IMR-90 (cell line): ENCODE results near the gene TMCC3. TPM values are rescaled to one million over a fixed set of nuclear protein-coding genes. Genes with fewer than 3 reads are reported as not detected.

Experiments used
- ATAC-seq: fragments of 200-7000 bp; cut with Tn5 transposase; 2 replicates; pipeline ENCODE4 v1.9.1; 2020; ENCODE audit warnings: low read depth, mild to moderate bottlenecking, moderate library complexity
- BruUV-seq: library from RNA; stranded (reverse); fragments of 400-500 nt; replicated peaks from 2 replicates; lab custom pipeline; 2021; lab: Mats Ljungman, UMichigan
- CTCF ChIA-PET: fragments of 300-600 bp; formaldehyde crosslinking; extraction: SDS; loops from one replicate; lab custom pipeline; 2021; ENCODE audit warnings: antibody characterized with exemption; lab: Yijun Ruan, JAX
- POLR2A ChIA-PET: fragments of 300-600 bp; sonication (Branson Sonifier 250); formaldehyde crosslinking; loops from one replicate; lab custom pipeline; 2022; ENCODE audit warnings: antibody characterized with exemption; ENCODE audit not compliant: unreplicated experiment; lab: Charles Lee
- DNase-seq: peaks from one replicate; pipeline ENCODE4 v3.0.0; 2013
- H2AFZ ChIP-seq: replicated peaks from 2 replicates; pipeline ENCODE3; 2013; ENCODE audit warnings: low read length, mild to moderate bottlenecking; ENCODE audit not compliant: poor library complexity
- H2AK5ac ChIP-seq: 2 replicates; pipeline ENCODE4 v1.6.1; 2013; ENCODE audit warnings: low read depth, low read length, inconsistent platforms
- H2AK9ac ChIP-seq: replicated peaks from 2 replicates; pipeline ENCODE3; 2013; ENCODE audit warnings: mild to moderate bottlenecking, low read depth, low read length, moderate library complexity; ENCODE audit not compliant: poor library complexity
- H2BK120ac ChIP-seq: 2 replicates; pipeline ENCODE4 v1.6.1; 2013; ENCODE audit warnings: low read depth, low read length, inconsistent platforms
- H2BK15ac ChIP-seq: 3 replicates; pipeline ENCODE4 v1.6.1; 2013; ENCODE audit warnings: low read depth, low read length, inconsistent platforms
- H2BK20ac ChIP-seq: 2 replicates; pipeline ENCODE4 v1.6.1; 2013; ENCODE audit warnings: low read depth, mild to moderate bottlenecking, inconsistent platforms, low read length, moderate library complexity
- H2BK5ac ChIP-seq: 2 replicates; pipeline ENCODE4 v1.6.1; 2013; ENCODE audit warnings: mild to moderate bottlenecking, low read depth, low read length, inconsistent platforms; ENCODE audit not compliant: poor library complexity, severe bottlenecking
- H3K14ac ChIP-seq: replicated peaks from 2 replicates; pipeline ENCODE4 v1.6.1; 2013; ENCODE audit warnings: low read depth, low read length, inconsistent platforms
- H3K18ac ChIP-seq: 2 replicates; pipeline ENCODE4 v1.6.1; 2013; ENCODE audit warnings: low read depth, low read length, control low read depth
- H3K23ac ChIP-seq: 2 replicates; pipeline ENCODE4 v1.6.1; 2013; ENCODE audit warnings: low read depth, low read length, inconsistent platforms
- H3K27ac ChIP-seq: 2 replicates; pipeline ENCODE4 v1.5.1; 2013; ENCODE audit warnings: mild to moderate bottlenecking, control low read depth, low read length; ENCODE audit not compliant: insufficient read depth
- H3K27me3 ChIP-seq: 2 replicates; pipeline ENCODE4 v1.6.1; 2013; ENCODE audit warnings: low read length; ENCODE audit not compliant: control insufficient read depth, insufficient read depth
- H3K36me3 ChIP-seq: 2 replicates; pipeline ENCODE4 v1.6.1; 2013; ENCODE audit warnings: low read length, mixed read lengths; ENCODE audit not compliant: control insufficient read depth, insufficient read depth
- H3K4ac ChIP-seq: 2 replicates; pipeline ENCODE4 v1.6.1; 2013; ENCODE audit warnings: low read depth, low read length, inconsistent platforms
- H3K4me1 ChIP-seq: 2 replicates; pipeline ENCODE4 v1.6.1; 2013; ENCODE audit warnings: low read length, mixed read lengths; ENCODE audit not compliant: control insufficient read depth, insufficient read depth
- H3K4me2 ChIP-seq: 2 replicates; pipeline ENCODE4 v1.6.1; 2013; ENCODE audit warnings: low read depth, mild to moderate bottlenecking, control low read depth, low read length, moderate library complexity
- H3K4me3 ChIP-seq: 2 replicates; pipeline ENCODE4 v1.5.1; 2013; ENCODE audit warnings: low read depth, mild to moderate bottlenecking, control low read depth, low read length, moderate library complexity; ENCODE audit not compliant: insufficient read depth
- H3K56ac ChIP-seq: 2 replicates; pipeline ENCODE4 v1.6.1; 2013; ENCODE audit warnings: low read length, inconsistent platforms; ENCODE audit not compliant: insufficient read depth; ENCODE audit errors: extremely low read depth
- H3K79me1 ChIP-seq, 2 experiments: 2 replicates each; pipeline ENCODE4 v1.6.1; 2013; ENCODE audit warnings: low read length in 2 of 2, inconsistent platforms in 1 of 2, low read depth in 1 of 2
- H3K9ac ChIP-seq: 2 replicates; pipeline ENCODE4 v1.6.1; 2013; ENCODE audit warnings: low read depth, low read length, control low read depth
- H3K9me1 ChIP-seq: 2 replicates; pipeline ENCODE4 v1.6.1; 2013; ENCODE audit warnings: low read length, inconsistent platforms; ENCODE audit not compliant: insufficient read depth
- H3K9me3 ChIP-seq: 2 replicates; pipeline ENCODE4 v1.6.1; 2013; ENCODE audit warnings: low read length; ENCODE audit not compliant: control insufficient read depth, insufficient read depth
- H4K20me1 ChIP-seq: 2 replicates; pipeline ENCODE4 v1.6.1; 2013; ENCODE audit warnings: low read length, inconsistent platforms; ENCODE audit not compliant: insufficient read depth
- H4K5ac ChIP-seq: 2 replicates; pipeline ENCODE4 v1.6.1; 2013; ENCODE audit warnings: mild to moderate bottlenecking, low read depth, low read length, control low read depth
- H4K8ac ChIP-seq, 2 experiments: 2 replicates each; pipeline ENCODE4 v1.6.1; 2013; ENCODE audit warnings: low read depth in 2 of 2, low read length in 2 of 2, control low read depth in 1 of 2, inconsistent platforms in 1 of 2
- H4K91ac ChIP-seq: 2 replicates; pipeline ENCODE4 v1.6.1; 2013; ENCODE audit warnings: low read depth, low read length, inconsistent platforms; ENCODE audit not compliant: insufficient read depth
- POLR2A ChIP-seq: IDR thresholded peaks from 2 replicates; pipeline ENCODE4 v1.6.1; 2012; ENCODE audit warnings: mild to moderate bottlenecking, low read depth, low read length
- RAD21 ChIP-seq: IDR thresholded peaks from 2 replicates; pipeline ENCODE4 v1.6.1; 2012; ENCODE audit warnings: low read length, improper control_type of control experiment
- WGBS, 2 experiments: methylation state at CpG; one replicate each; pipeline versions ENCODE4 v1.1.5 to v1.1.7; 2013; ENCODE audit warnings: missing lambda C conversion rate in 2 of 2; ENCODE audit not compliant: insufficient read length in 1 of 2; ENCODE audit errors: extremely low coverage in 2 of 2; 5-methylcytosine and 5-hydroxymethylcytosine counted together
- dilution Hi-C: fragments of 300-500 bp; cut with HindIII; formaldehyde crosslinking; loops from one replicate; pipeline ENCODE4 v1.14.3; 2018; ENCODE audit warnings: low sequenced_read_pairs; ENCODE audit not compliant: unreplicated experiment
- in situ Hi-C: fragments of 300-500 bp; cut with MboI; formaldehyde crosslinking; loops from 3 replicates; pipeline ENCODE4 v1.14.3; 2019; ENCODE audit warnings: low sequenced_read_pairs, inconsistent platforms, mixed read lengths
- intact Hi-C: fragments of 100-400 bp; cut with micrococcal nuclease; formaldehyde crosslinking; loops from 2 replicates; pipeline ENCODE4 v1.10.0; 2022
- polyA plus RNA-seq, 3 experiments: library from polyadenylated mRNA; depleted of rRNA; stranded (reverse); fragments of >200 nt; gene quantifications; 2 replicates each; pipeline ENCODE4 v1.2.3, GENCODE V29; 2012; ENCODE audit warnings: low replicate concordance in 1 of 3
- total RNA-seq: library from RNA; depleted of rRNA; stranded (reverse); fragments of >200 nt; gene quantifications from 2 replicates; pipeline ENCODE4 v1.2.3, GENCODE V29; 2012

Gene TMCC3
- total and polyA plus RNA-seq, 2 of the 4 experiments (the other 2 are of a cell fraction): 0.14 to 0.36 TPM

DNA sequence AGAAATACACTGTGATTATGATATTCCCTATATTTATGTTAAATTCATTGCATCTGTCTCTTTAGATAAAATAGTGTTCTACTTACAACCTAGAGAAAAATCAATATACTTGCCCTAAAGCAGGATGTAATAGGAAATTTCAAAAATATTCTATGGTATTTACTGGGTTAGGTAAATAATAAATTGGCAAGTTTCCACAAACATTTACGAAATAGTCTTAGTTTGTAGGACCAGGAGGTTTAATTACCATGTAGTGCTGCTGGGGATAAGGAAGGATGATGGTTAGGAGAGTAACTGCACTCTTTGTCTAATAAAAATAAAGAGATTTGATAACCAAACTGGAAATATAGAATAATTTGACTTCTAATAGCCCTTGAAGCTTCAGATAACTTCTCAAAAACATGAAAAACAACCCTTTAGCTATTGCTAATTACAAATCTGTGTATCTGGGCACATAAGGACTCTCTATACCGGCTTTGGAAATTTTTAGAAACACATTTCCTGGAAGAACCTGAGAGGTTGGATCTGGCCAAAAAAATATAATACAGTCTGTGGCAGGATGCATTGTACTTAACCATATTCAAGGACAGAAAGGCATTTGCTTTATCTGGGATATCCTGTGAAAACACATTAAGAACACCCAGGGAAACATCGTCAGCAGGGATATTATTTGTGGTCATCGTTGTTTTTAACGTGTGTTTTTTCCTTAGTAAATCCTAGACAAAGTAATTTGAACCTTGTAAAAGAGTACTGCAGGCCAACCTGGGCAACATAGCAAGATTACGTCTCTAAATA lies 36.7 kb upstream of the TMCC3 start:
- no peaks in the 10 kb centered on the region for H3K4me1 ChIP-seq
- no peak overlapping the region for H3K56ac ChIP-seq
- H3K14ac ChIP-seq: no peak overlapping the region
- intact Hi-C loops (no loop called here), in situ Hi-C loops (no loop called here), dilution Hi-C loops (no loop called here)
- no peak overlapping the region for H2BK15ac ChIP-seq
- no peak overlapping the region for H3K4me2 ChIP-seq
- no peak overlapping the region for H3K4ac ChIP-seq
- DNase-seq (no peak), ATAC-seq (no peak)
- H2AK9ac ChIP-seq: no peak overlapping the region
- H3K4me3 ChIP-seq: no peak overlapping the region
- H2BK20ac ChIP-seq: no peak overlapping the region
- H3K79me1 ChIP-seq: no peaks in the 10 kb centered on the region
- H3K27me3 ChIP-seq: peaks cover 11% of the 10 kb centered on the region
- no peaks in the 10 kb centered on the region for H3K36me3 ChIP-seq
- ChIA-PET POLR2A (no interaction called here), CTCF (no interaction called here)
- H4K5ac ChIP-seq: no peak overlapping the region
- no CpG with 5 or more reads among the region's 6 CpGs for WGBS, 2 experiments
- no peak overlapping the region for H2AK5ac ChIP-seq
- BruUV-seq: no TSS peak
- H4K8ac ChIP-seq: no peak overlapping the region
- no peak overlapping the region for H3K27ac ChIP-seq
- no peak overlapping the region for H2AFZ ChIP-seq
- no peak overlapping the region for H4K91ac ChIP-seq
- no peak overlapping the region for H3K23ac ChIP-seq
- no peak overlapping the region for H2BK5ac ChIP-seq
- H4K20me1 ChIP-seq: no peaks in the 10 kb centered on the region
- no peak overlapping the region for H2BK120ac ChIP-seq
- no peak overlapping the region for H3K18ac ChIP-seq
- H3K9me1 ChIP-seq: no peaks in the 10 kb centered on the region
- no peak overlapping the region for H3K9ac ChIP-seq
- no peaks in the 10 kb centered on the region for H3K9me3 ChIP-seq
- no peak for TF ChIP-seq POLR2A
- no peak for TF ChIP-seq RAD21
